Measurements from ENCODE around the gene CIB1.

- no peak for TF ChIP-seq POLR2AphosphoS5 (IDR thresholded peaks at IDR 0.05; ENCODE audit: low read depth, low read length)
- TF ChIP-seq CTCF (IDR thresholded peaks at IDR 0.05), result no peak
- TF ChIP-seq TAF1 (IDR thresholded peaks at IDR 0.05; ENCODE audit: borderline replicate concordance, low read depth, low read length), result no peak
- no peak; the same call in 1 of the 2 replicates for TF ChIP-seq MAX (IDR thresholded peaks at IDR 0.05; ENCODE audit: low read depth)
These were observed 32.3 kb upstream of the CIB1 start for GRCh38 chr15:90266061-90266431.

Measured in SK-N-SH (cell line).